Vagina (tissue), 2 donors: ENCODE results near the gene RELCH. TPM values are rescaled to one million over a fixed set of nuclear protein-coding genes. Genes with fewer than 3 reads are reported as not detected.

Experiments
- DNase-seq, 2 donors: peaks; one replicate each; pipeline ENCODE4 v3.0.0-alpha.2; 2017; ENCODE audit errors: extremely low spot score in 2 of 2
- H3K27ac ChIP-seq: fragments of 200-600 bp; sonication (generic); one replicate; pipeline ENCODE4 v1.5.1; 2019
- H3K27me3 ChIP-seq: fragments of 200-600 bp; sonication (generic); one replicate; pipeline ENCODE4 v1.5.1; 2019
- H3K36me3 ChIP-seq, 2 donors: fragments of 200-600 bp; sonication (generic); one replicate each; pipeline ENCODE4 v1.5.1; 2017 to 2019
- H3K4me1 ChIP-seq: fragments of 200-600 bp; sonication (generic); one replicate; pipeline ENCODE4 v1.5.1; 2019
- H3K4me3 ChIP-seq, 2 donors: fragments of 200-600 bp; sonication (generic); 1 replicate in 1 of 2; 2 replicates in 1 of 2; pipeline ENCODE4 v1.5.1; 2016 to 2019
- H3K9me3 ChIP-seq: fragments of 200-600 bp; sonication (generic); one replicate; pipeline ENCODE4 v1.5.1; 2019
- CTCF ChIP-seq, 3 experiments: fragments of 450-650 bp in 2 of 3; fragments of 200-600 bp in 1 of 3; sonication (generic) in 1 of 3; IDR thresholded peaks; one replicate each; pipeline ENCODE4 v1.5.1; 2017 to 2019; ENCODE audit warnings: antibody characterized with exemption in 3 of 3, mild to moderate bottlenecking in 2 of 3, moderate library complexity in 2 of 3
- POLR2A ChIP-seq, 2 donors: fragments of 450-650 bp; IDR thresholded peaks; one replicate each; pipeline ENCODE4 v1.6.1; 2017; ENCODE audit warnings: antibody characterized with exemption in 2 of 2, mild to moderate bottlenecking in 2 of 2, moderate library complexity in 2 of 2
- POLR2AphosphoS5 ChIP-seq, 2 donors: sonication (generic); formaldehyde crosslinking; IDR thresholded peaks; one replicate each; pipeline ENCODE4 v1.9.0; 2017; ENCODE audit warnings: antibody characterized with exemption in 2 of 2, mild to moderate bottlenecking in 2 of 2, low read depth in 1 of 2; ENCODE audit not compliant: insufficient read depth in 1 of 2
- intact Hi-C: fragments of 100-400 bp; cut with DNase I; formaldehyde crosslinking; loops from one replicate; pipeline ENCODE4 v1.15.1; 2023
- total RNA-seq: library from RNA; depleted of rRNA; stranded (reverse); fragments of >200 nt; gene quantifications from one replicate; pipeline ENCODE4 v1.2.3, GENCODE V29; 2016

Gene RELCH
- total RNA-seq, 1 donor from 2014 or later: 59.9 TPM

DNA sequence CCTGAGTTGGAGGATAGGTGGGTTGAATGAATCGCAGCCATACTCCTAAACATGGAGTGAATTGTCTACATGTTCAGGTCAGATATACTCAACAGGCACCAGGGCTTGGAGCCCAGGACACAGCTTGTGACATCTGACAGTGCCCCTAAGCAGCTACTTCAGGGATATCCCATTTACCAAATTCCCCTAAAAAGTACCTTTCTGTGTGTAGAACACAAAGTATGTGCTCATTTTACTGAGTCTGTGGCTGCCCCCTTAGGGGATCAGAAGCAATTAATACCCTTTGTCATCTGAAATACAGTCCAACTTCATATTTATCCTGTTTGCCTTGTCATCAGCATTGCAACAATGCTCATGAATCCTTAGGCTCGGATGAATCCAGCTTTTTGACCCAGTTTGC is 158.9 kb downstream of the RELCH start:
- Histone ChIP-seq H3K27ac (no peak overlapping the region), H3K4me3 (no peak overlapping the region), H3K4me1 (no peaks in the 10 kb centered on the region), H3K9me3 (no peaks in the 10 kb centered on the region), H3K36me3 (no peaks in the 10 kb centered on the region), H3K27me3 (no peaks in the 10 kb centered on the region)
- no peak for DNase-seq
- intact Hi-C loops: no loop called here
- TF ChIP-seq CTCF (IDR thresholded peaks at IDR 0.05) (no peak), POLR2AphosphoS5 (IDR thresholded peaks at IDR 0.05; ENCODE audit: insufficient read depth in 1 of 2, low read depth in 1 of 2) (no peak), POLR2A (IDR thresholded peaks at IDR 0.05) (no peak)

DNA sequence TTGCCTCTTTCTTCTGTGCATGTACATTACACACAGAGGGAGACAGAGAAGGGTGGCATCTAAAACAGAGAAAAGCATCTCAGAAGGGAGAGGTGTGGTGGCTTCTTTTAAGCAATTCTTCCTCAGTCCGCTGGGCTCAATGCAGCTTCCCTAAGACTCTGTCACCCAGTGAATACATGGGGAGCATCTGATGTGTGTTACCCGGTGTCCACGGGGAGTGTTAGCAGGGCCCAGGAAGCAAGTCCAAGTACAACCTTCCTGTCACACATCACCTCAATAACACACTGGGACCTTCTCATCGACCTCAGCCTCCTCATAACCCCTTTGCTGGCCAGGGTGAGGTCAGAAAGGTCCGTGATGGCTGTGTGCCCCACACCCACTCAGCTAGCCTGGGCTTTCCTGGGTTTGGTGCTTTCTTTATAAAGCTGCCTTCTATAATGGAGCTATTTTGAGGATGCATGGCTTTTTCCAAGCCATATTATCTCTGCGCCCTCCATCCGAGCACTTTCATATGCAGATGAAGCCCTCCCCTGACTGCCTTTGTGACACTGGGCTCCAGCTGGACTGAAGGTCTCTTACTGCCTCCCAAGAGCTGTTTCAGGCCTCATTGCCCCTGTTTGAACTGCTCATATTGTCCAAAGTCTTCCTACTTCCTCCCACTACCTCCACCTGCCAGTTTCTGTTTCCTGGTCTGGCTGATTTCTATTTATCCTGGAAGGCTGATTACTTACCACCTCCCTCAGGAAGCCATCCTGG is 159.5 kb downstream of the RELCH start:
- Histone ChIP-seq H3K4me1 (no peaks in the 10 kb centered on the region), H3K9me3 (no peaks in the 10 kb centered on the region), H3K4me3 (no peak overlapping the region), H3K27ac (no peak overlapping the region), H3K27me3 (no peaks in the 10 kb centered on the region), H3K36me3 (no peaks in the 10 kb centered on the region)
- intact Hi-C loops: no loop called here
- no peak for DNase-seq
- no peak for TF ChIP-seq CTCF (IDR thresholded peaks at IDR 0.05)
- no peak for TF ChIP-seq POLR2A (IDR thresholded peaks at IDR 0.05)
- no peak for TF ChIP-seq POLR2AphosphoS5 (IDR thresholded peaks at IDR 0.05; ENCODE audit: insufficient read depth in 1 of 2, low read depth in 1 of 2)

- H3K36me3 ChIP-seq: no peaks in the 10 kb centered on the region
- H3K4me1 ChIP-seq: no peaks in the 10 kb centered on the region
- H3K4me3 ChIP-seq: no peak overlapping the region
- TF ChIP-seq POLR2AphosphoS5 (IDR thresholded peaks at IDR 0.05; ENCODE audit: insufficient read depth in 1 of 2, low read depth in 1 of 2): no peak
- no peak for TF ChIP-seq POLR2A (IDR thresholded peaks at IDR 0.05)
- TF ChIP-seq CTCF (IDR thresholded peaks at IDR 0.05): no peak
- no peaks in the 10 kb centered on the region for H3K27me3 ChIP-seq
- no peaks in the 10 kb centered on the region for H3K9me3 ChIP-seq
- no peak overlapping the region for H3K27ac ChIP-seq
- intact Hi-C loops: no loop called here
- no peak for DNase-seq
Measured at GRCh38 chr18:62347089-62347506, 160.0 kb downstream of the RELCH start.

- Histone ChIP-seq H3K4me1 (no peaks in the 10 kb centered on the region), H3K4me3 (no peak overlapping the region), H3K27me3 (no peaks in the 10 kb centered on the region), H3K36me3 (no peaks in the 10 kb centered on the region), H3K9me3 (no peaks in the 10 kb centered on the region), H3K27ac (no peak overlapping the region)
- intact Hi-C loops: no loop called here
- DNase-seq: no peak
- TF ChIP-seq CTCF (IDR thresholded peaks at IDR 0.05): no peak
- no peak for TF ChIP-seq POLR2AphosphoS5 (IDR thresholded peaks at IDR 0.05; ENCODE audit: insufficient read depth in 1 of 2, low read depth in 1 of 2)
- TF ChIP-seq POLR2A (IDR thresholded peaks at IDR 0.05): no peak
Measured at GRCh38 chr18:62348474-62348873, 161.4 kb downstream of the RELCH start.

DNA sequence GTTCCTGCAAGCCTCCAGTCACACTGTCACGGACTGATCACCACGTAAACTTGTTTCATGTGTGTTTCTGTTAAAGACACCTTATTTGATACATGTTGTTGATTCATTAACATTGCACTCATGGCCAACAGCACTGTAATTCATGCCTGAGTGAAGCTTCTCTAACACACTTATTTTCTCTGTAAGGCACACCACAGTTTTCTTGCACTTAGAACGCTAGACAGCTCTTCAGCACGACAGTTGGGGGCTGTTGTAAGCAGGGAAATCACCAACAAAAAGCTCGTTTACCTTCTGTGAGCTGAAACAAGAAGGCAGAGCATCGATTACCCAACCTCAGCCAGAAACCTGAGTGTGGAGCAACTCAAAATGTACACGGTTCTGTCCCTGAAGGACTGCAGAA is 166.1 kb downstream of the RELCH start:
- Histone ChIP-seq H3K27ac (no peak overlapping the region), H3K9me3 (no peaks in the 10 kb centered on the region), H3K27me3 (no peaks in the 10 kb centered on the region), H3K4me3 (no peak overlapping the region), H3K36me3 (no peaks in the 10 kb centered on the region), H3K4me1 (no peaks in the 10 kb centered on the region)
- intact Hi-C loops: no loop called here
- no peak for DNase-seq
- no peak for TF ChIP-seq CTCF (IDR thresholded peaks at IDR 0.05)
- no peak for TF ChIP-seq POLR2A (IDR thresholded peaks at IDR 0.05)
- TF ChIP-seq POLR2AphosphoS5 (IDR thresholded peaks at IDR 0.05; ENCODE audit: insufficient read depth in 1 of 2, low read depth in 1 of 2): no peak
